Endothelial cell of hepatic sinusoid (primary cell): ENCODE data around the gene CCDC197.

ENCODE experiments used
- in situ Hi-C: cut with HindIII; loops from 2 replicates; pipeline ENCODE4 v1.10.0; 2017; ENCODE audit warnings: low sequenced_read_pairs

CCDC197 gene

DNA sequence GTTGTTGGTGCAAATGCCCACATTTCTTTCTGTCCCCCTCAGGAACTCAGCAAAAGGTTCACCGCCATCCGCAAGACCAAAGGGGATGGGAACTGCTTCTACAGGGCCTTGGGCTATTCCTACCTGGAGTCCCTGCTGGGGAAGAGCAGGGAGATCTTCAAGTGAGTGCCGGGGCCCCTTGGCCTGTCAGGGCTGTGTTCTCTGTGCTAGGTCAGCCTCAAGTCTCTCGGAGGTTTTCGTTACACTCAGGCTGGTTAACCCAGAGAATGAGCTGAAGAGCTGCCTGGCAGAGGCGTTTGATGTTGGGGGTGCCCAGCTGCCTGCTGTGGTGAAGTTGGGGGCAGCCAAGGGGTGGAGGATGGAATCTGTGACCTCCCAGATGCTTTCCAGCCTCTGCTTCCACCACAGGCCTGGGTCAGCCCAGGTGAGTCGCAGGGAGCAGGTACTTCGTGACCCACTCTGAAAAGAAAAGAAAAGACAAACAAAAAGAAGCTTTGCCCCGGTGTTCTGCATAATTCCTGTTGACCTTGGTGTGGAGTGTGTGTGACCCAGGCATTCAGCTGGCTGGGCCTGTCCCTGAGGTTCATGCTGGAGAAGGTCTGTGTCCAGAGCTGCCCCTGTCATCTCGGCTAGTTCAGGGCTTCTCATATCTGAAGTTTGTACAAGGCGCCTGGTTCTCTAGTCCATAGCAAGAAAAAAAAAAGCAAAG, 42.0 kb downstream of the CCDC197 start:
- in situ Hi-C loops, result no loop called here

DNA sequence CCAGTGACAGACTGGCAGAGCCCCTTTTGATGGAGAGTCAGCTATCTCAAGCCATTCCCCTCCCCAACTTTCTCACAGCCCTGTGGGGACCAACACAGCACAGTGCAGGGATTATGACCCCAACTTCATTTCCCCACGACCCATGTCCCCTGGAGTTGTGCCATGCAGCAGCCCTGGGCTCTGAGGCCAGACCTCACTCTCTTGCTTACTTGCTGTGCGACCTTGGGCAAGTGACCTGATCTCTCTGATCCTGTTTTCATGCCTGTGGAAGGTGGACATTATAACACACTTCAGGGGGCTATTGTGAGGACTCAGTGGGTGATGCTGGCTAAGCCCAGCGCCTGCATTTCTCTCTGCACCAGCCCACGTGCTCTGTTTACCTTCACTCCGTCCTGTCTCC, 43.1 kb downstream of the CCDC197 start:
- in situ Hi-C loops, result no loop called here

DNA sequence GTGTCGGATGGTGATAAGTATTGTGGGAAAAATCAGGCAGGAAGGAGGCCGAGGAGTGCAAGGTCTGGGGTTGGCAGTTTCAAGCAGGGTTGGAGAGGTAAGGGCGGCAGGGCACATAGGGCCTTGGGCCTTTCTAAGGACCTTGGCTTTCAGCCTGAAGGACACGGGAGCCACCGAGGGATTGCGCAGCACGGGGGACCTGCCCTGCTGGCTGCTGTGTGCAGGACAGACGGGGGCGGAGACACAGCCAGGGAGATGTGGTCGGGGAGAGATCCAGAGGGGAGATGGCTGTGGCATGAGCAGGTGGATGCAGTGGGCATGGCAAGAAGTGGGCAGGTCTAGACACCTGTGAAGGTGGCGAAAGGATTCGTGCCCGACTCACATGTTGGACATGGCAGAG, 43.7 kb downstream of the CCDC197 start:
- in situ Hi-C loops, result no loop called here

DNA sequence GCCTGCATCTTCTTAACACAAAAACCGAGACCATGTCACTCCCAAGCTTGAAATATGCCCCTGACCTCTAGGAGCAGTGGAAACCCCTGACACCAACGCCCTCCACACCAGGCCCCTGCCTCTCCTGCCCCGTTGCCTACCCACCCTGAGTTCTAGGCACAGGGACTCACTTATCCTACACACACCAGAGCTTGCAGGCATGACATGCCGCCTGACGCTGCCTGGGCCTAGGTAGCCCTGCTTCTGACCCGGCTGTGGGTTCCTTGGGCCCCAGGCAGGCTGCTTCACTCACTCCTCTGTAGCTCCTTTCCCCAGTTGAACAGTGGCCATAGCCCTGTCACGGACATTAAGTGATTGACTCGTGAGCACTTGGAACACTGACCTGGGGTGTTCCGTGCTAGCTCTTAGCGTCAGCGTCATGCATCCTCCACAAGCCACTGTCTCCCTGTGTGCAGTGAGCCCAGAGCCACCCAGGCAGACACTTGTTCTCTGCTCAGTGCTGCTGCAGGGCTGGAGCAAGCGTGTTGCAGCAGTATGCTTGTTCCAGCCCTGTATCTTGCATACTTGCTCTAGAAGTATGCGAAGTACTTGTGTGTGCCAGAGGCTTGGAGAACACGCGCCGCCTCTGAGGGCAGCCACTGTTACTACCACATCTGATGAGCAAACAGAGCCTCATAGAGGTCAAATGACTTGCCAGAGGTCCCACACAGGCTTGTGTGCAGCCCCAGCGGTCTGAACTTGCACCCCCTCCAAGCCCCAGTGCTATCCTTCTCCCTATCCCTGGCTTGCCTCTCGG, 44.6 kb downstream of the CCDC197 start:
- in situ Hi-C loops, result no loop called here

DNA sequence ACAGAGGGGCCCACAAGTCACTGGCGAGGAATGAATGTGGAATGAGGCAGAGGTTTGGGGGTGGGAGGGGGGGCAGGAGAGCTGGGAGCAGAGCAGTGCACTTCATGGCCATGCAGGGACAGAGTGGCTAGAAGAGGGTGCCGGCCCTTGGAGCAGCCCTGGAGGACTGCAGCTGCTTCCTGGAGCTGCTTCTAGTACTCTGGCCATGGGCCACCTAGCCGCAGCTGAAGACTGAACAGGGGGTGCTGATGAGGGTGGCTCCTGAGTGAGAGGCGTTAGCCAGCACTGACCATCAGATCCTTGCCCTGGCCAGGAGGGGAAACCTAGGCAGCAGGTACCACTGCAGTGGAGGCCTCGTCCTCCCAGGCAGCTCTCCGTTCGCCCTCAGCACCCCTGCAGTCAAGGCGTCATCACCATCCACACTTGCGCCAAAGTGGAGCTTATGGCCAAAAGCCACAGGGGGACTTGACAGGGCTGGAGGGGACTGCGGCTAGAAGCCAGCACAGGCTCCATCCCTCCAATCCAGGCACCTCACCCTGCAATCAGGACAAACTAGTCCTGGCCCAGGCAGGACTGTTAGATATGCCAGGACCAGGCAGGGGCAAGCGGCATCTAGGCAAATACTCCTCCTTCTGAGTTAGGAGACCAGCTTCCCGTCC, 45.5 kb downstream of the CCDC197 start:
- in situ Hi-C loops, result no loop called here

DNA sequence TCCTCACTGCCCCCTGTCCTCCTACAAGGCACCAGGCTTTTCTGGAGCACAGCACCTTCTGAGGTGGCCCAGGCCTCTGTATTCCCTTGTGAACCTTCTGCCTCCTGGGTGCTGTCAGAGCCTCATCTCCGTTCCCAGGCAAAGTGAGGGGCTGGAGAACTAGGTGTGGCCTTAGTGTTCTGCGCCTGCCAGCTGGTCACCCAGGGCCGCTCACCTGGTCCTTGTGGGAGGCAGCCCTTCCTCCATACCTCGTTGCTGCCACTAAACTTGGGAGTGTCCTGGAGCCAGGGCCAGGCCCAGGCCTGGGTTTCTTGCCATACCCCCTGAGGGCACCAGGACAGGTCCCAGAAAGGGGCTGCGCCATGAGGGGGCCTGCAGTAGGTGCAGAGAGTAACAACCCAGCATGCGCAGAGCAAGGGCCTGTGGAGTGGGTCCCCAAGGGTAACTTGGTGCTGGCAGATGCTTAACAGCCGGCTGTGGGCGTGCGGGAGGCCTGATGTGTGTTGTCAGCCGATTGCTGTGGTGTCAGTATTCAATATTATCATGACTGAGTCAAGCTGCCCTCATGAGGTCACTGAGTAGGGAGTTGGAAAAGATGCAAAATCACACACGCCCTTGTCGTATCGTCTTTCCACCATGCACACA, 46.1 kb downstream of the CCDC197 start:
- in situ Hi-C loops, result no loop called here

DNA sequence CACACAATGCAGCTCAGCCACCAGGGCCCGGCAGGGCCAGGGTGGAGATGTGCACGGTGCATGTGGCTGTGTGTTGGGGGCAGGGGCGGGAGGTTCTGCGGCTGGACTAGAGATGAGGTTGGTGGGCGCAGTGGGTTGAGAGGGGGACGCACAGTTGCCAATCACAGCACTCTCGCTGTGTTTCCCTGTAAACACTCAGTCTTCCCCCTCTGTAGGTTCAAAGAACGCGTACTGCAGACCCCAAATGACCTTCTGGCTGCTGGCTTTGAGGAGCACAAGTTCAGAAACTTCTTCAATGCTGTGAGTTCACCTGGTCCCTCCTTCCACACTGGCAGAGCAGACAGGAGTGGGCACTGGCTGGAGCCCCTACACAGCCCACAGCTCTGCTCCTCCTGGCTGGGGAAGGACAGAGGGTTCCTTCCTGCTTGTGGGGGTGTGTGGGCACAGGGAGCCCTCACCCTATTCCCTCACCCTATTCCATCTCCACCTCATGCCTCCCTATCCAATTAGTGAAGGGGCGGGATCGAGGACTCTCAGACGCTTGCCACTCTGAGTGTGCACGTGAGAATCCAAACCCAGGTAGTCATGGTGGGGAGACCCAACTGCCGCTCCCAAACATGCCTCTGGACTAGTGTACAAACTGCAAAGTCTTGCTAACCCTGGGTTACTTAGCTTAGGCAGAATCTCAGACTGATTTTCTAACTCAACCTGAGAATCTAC, 46.8 kb downstream of the CCDC197 start:
- in situ Hi-C loops, result no loop called here

DNA sequence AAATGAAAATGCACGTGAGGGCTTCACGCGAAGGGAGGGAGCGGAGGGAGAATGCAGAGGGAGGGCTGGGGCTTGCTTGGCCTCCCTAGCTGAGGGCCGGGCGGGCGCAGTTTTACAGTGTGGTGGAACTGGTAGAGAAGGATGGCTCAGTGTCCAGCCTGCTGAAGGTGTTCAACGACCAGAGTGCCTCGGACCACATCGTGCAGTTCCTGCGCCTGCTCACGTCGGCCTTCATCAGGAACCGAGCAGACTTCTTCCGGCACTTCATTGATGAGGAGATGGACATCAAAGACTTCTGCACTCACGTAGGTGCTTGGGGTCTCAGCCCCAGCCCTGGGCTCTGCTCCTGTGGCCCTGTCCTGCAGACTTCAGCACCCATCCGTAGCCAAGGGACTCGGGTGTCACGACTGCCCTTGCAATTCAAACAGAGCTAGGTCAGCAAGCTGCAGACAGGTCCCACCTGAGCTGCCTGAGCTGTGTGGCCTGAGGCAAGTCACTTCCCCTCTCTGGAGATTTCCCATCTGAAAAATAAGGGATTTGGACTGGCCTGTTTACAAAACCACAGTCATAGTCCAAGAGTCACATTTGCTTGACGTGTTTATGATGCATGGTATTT, 47.5 kb downstream of the CCDC197 start:
- in situ Hi-C loops, result no loop called here

DNA sequence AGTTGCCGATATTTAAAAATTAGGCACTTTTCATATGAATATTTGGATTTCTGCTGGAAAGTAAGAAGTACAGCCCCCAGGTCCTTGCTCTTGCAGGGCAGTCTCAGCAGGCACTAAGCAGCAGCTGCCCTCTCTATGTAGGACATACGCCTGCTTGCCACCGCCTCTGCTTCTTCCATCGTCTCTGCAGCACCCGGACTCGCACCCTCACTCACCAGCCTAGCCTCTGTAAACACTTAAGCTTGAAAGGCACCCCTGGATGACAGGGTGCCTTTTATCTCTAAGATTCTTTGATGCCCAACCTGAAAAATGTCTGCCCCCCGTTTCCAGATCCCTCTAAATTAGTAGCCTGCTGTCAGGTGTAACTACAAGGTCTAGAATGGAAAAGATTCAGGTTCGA, 48.0 kb downstream of the CCDC197 start:
- in situ Hi-C loops, result no loop called here

DNA sequence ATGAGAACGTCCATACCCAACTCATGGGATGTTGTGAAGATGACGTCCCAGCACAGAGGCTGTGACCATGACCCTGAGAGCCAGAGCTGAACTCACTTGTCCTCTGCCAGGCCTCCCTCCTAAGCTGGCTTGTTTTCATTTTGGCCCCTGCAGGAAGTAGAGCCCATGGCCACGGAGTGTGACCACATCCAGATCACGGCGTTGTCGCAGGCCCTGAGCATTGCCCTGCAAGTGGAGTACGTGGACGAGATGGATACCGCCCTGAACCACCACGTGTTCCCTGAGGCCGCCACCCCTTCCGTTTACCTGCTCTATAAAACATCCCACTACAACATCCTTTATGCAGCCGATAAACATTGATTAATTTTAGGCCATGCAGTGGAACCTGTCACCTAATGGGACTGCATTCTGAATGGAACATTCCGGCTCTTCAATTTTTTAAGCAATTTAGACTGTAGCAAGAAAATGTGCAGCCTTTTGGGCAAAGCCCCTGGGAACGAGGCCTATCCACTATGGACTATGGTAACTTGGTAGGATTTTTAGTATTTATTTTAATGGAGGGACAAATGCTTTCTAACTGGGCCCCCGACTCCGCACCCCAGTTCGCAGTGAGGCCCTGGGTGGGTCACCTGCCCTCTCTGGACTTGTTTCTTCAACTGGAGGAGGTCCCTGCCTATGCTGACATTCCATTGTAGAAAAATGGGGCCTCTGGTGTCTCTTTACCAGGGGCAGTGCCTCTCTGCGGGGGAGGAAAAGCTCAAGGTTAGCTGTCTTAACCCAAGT, 48.7 kb downstream of the CCDC197 start:
- in situ Hi-C loops, result no loop called here

DNA sequence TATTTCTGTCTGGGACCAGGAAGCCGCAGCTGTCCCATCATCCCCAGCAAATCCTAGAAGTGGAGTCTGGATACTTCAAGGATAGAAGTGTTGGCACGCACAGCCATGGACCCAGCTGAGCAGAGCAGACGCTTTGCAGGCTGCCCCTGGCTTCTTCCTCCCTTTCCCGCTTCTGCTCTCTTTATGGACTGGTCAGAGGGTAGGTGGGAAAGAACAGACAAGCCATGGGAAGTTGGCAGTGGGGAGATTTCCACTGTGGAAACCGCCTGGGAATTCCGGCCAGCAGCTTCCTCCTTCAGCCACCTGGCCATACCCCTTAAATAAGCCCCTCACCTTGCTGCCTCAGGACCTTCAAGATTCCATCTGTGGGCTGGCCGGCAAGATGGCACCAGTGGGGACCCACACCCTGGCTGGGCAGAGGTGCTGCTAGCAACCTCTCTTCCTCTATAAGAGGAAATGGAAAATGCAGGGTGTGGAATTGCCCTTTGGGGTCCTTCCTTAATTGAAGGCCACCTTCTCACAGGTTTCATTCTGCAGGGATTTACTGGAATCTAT, 49.7 kb downstream of the CCDC197 start:
- in situ Hi-C loops, result no loop called here

DNA sequence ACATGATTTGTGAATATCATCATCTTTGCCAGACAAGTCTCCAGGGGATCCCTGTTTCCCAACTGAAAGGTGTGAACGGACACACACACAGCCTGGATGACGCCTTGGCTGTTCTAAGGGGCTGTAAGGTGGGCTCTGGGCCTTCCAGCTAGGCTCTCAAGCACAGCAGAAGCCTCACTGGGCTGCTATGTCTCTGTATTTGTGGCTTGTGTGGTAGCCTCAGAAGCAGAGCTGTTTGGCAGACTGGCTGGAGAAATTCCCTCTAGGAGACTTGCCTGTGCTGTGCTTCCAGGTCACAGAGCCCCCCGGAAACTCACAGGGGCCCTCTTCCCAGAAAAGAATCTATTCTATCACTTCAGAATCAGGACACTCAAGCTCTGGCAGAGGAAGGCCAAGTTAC, 50.5 kb downstream of the CCDC197 start:
- in situ Hi-C loops, result no loop called here

DNA sequence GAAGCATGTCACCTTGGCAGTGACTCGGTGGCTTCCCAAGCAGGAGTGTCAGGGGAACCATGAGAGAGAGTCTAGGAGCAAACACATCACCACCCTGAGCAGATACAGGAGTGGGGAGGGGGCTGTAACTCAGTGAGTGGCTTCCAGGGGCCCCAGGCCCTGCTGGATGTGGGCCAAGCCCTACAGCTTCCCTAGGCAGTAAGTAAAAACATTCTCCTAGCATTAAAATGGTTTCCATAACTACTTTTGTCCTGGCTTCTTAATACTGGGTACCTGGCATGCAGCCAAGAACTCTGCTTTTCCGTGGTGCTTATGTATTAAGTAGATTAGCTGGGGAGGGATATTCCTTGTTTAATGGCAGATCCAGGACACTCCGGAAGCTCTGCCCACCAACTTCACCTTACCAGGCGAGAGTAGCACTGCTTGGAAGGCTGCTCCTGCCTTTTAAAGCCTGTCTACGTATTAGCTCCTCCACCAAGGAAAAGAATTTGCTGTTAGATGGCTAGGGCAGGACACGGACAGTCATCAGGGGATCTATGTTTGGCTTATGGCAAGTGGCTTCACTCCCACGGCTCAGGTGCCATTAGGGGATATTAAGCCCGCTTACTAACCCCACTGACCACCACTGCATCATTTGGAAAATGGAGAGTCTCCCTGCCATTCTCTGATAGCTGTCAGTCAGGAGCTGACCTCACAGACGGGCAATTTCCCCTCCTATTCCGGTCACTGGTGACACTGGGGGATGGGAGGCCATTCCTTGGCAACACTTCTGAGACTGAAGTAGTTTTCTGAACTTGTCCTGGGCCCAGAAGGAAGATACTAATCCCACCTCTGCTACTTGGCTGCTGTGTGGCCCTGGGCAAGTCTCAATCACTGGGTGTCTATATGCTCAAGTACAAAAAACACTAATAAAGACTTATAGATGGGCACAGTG, 51.9 kb downstream of the CCDC197 start:
- in situ Hi-C loops, result no loop called here

DNA sequence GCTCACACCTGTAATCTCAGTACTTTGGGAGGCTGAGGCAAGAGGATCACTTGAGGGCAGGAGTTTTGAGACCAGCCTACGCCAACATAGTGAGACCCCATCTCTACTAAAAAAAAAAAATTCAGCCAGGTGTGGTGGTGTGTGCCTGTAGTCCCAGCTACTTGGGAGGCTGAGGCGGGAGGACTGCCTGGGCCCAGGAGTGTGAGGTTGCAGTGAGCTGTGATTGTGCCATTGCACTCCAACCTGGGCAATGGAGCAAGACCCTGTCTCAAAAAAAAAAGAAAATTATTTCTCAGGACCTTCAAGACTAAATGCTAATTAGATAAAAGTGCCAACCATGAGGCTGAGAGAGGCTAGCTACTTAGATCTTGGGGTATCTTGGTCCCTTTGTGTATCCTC, 52.5 kb downstream of the CCDC197 start:
- in situ Hi-C loops, result no loop called here

DNA sequence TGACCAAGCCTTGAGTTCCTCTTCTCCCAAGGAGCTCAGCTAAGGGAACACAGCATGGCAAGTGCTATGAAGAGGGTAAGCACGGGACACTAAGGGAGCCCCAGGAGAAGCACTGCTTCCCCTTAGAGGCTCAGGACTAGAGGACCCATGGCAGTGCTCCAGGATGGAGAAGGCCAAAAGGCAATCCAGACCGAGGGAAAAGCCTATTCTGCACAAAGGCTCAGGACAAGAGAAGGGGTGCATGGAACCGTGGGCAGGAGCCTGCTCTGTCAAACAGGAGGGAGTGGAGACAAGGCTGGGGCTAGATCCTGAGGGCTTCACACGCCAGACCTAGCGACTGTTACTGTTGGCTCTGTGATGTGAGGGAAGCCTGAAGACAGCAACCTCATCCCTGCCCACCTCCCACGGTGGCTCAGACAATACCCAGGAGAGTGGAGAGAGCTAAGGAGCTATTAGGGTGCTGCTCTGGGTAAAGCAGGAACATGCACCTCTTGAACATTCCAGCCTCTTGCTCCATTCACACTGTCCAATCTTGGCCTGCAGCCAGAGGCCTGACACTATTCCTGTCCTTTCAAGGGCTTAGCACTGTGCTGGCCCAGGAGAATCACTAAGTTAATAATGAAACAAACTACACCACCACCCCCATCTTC, 53.3 kb downstream of the CCDC197 start:
- in situ Hi-C loops, result no loop called here

DNA sequence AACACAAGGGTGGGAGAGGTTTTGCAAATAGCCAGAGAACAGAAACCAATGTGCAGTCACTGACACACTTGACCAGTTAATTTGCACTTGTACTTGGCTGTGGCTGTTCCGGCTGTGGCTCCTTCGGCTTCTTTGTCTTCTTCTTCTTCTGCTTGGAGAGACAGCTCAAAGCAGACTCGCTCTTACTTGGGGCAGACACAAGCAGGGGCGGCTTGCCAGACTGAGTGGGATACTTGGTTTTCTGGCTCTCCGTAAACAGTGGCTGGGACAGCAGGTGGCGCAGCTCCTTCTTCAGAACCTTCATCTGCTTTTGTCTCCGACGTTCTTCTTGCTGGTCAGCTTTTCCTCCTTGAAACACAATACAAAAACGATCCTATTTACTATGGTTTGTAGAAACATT, 54.0 kb downstream of the CCDC197 start:
- in situ Hi-C loops, result no loop called here

DNA sequence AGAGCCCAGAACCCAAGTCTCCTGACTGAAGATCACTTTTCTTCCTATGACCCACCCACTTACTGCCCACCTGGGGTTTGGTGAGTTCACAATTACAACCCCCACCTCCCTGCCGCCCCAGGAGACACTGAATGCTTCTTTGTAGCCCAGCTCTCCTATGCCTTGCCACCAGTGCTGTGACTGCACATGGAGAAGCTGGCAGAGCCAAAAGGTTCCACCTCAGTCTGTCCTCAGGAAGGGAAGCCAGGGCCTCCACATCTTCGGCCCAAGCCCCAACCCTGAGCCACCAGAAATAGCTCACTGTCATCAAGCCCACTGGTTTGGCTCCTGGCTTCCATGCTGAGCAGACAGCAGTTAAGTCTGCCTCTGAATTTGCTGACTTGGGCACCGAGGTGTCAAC, 54.7 kb downstream of the CCDC197 start:
- in situ Hi-C loops, result no loop called here

DNA sequence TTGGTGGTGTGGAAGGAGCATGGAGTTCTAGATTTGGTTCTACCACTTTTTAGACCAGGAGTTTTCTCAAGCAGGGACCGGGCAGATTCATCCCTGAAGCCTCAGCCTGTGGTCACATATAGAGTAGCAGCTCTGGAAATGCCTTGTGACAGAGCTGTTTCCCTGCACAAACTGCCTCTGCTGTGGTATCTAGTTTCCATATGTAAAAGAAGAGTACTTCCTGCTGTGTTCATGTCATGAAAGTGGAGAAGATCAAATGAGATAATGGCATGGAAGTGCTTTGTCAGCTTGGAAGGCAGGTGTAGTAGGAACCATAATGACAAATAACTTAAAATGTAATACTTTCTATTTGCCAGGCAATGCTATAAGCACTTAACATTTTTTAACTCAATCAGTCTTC, 55.1 kb downstream of the CCDC197 start:
- in situ Hi-C loops, result no loop called here
